SK-N-SH treated with all-trans-retinoic acid at 6 μM for 48 hours (cell line): ENCODE data around the gene DSCAM.

Experiments
- ATAC-seq: fragments of 200-7000 bp; cut with Tn5 transposase; 3 replicates; pipeline ENCODE4 v1.9.1; 2020; ENCODE audit warnings: mild to moderate bottlenecking, moderate library complexity
- ARNTL ChIP-seq: fragments of 450-650 bp; formaldehyde crosslinking; IDR thresholded peaks from 2 replicates; pipeline ENCODE4 v1.5.0; 2020; ENCODE audit warnings: low read depth, mild to moderate bottlenecking, moderate library complexity, borderline replicate concordance
- BACH2 ChIP-seq: fragments of 250-450 bp; sonication (Bioruptor Pico); IDR thresholded peaks from 2 replicates; pipeline ENCODE4 v1.9.0; 2021; ENCODE audit warnings: mild to moderate bottlenecking, borderline replicate concordance
- CREB5 ChIP-seq: fragments of 250-450 bp; sonication (Bioruptor Pico); IDR thresholded peaks from 2 replicates; pipeline ENCODE4 v1.5.1; 2020; ENCODE audit warnings: low read depth, mild to moderate bottlenecking, moderate library complexity
- CSDC2 ChIP-seq: fragments of 250-450 bp; sonication (Bioruptor Pico); IDR thresholded peaks from 2 replicates; pipeline ENCODE4 v1.5.0; 2020; ENCODE audit warnings: mild to moderate bottlenecking, moderate library complexity
- ESRRG ChIP-seq: fragments of 250-450 bp; sonication (Bioruptor Pico); IDR thresholded peaks from 2 replicates; pipeline ENCODE4 v1.6.1; 2021; ENCODE audit warnings: mild to moderate bottlenecking
- GLIS3 ChIP-seq: fragments of 250-450 bp; sonication (Bioruptor Pico); IDR thresholded peaks from 2 replicates; pipeline ENCODE4 v1.5.0; 2020; ENCODE audit warnings: mild to moderate bottlenecking, moderate library complexity
- OSR1 ChIP-seq: fragments of 250-450 bp; sonication (Bioruptor Pico); IDR thresholded peaks from 2 replicates; pipeline ENCODE4 v1.8.0; 2022; ENCODE audit warnings: moderate library complexity, mild to moderate bottlenecking, inconsistent platforms
- PPARA ChIP-seq: fragments of 250-450 bp; sonication (Bioruptor Pico); IDR thresholded peaks from 2 replicates; pipeline ENCODE4 v1.5.0; 2020; ENCODE audit warnings: mild to moderate bottlenecking, borderline replicate concordance
- RARB ChIP-seq: fragments of 250-450 bp; sonication (Bioruptor Pico); IDR thresholded peaks from 2 replicates; pipeline ENCODE4 v1.8.0; 2021; ENCODE audit warnings: mild to moderate bottlenecking, moderate library complexity
- SNAI2 ChIP-seq: fragments of 250-450 bp; sonication (Bioruptor Pico); IDR thresholded peaks from 2 replicates; pipeline ENCODE4 v1.5.0; 2020; ENCODE audit warnings: mild to moderate bottlenecking, moderate library complexity
- TCF4 ChIP-seq: fragments of 250-450 bp; sonication (Bioruptor Pico); IDR thresholded peaks from 2 replicates; pipeline ENCODE4 v1.8.0; 2021; ENCODE audit warnings: mild to moderate bottlenecking, moderate library complexity, borderline replicate concordance
- TOX ChIP-seq: fragments of 250-450 bp; sonication (Bioruptor Pico); IDR thresholded peaks from 2 replicates; pipeline ENCODE4 v1.8.0; 2021; ENCODE audit warnings: mild to moderate bottlenecking, moderate library complexity, borderline replicate concordance
- ZC3H10 ChIP-seq: fragments of 250-450 bp; sonication (Bioruptor Pico); IDR thresholded peaks from 2 replicates; pipeline ENCODE4 v1.5.1; 2021; ENCODE audit warnings: mild to moderate bottlenecking, moderate library complexity
- ZFP3 ChIP-seq: fragments of 250-450 bp; sonication (Bioruptor Pico); IDR thresholded peaks from 2 replicates; pipeline ENCODE4 v1.5.0; 2020; ENCODE audit warnings: mild to moderate bottlenecking, moderate library complexity
- ZFP30 ChIP-seq: fragments of 450-650 bp; formaldehyde crosslinking; IDR thresholded peaks from 2 replicates; pipeline ENCODE4 v1.5.0; 2022; ENCODE audit warnings: mild to moderate bottlenecking, moderate library complexity
- ZNF565 ChIP-seq: fragments of 450-650 bp; formaldehyde crosslinking; conservative IDR thresholded peaks from 2 replicates; pipeline ENCODE4 v1.5.0; 2020; ENCODE audit warnings: low read depth, mild to moderate bottlenecking, moderate library complexity
- ZNF70 ChIP-seq: fragments of 450-650 bp; formaldehyde crosslinking; IDR thresholded peaks from 2 replicates; pipeline ENCODE4 v1.5.0; 2020; ENCODE audit warnings: mild to moderate bottlenecking, moderate library complexity
- ZNF8 ChIP-seq: fragments of 450-650 bp; formaldehyde crosslinking; IDR thresholded peaks from 2 replicates; pipeline ENCODE4 v1.5.0; 2020; ENCODE audit warnings: mild to moderate bottlenecking, moderate library complexity
- TF ChIP-seq, protein P1 (sequence below): fragments of 250-450 bp; sonication (Bioruptor Pico); IDR thresholded peaks from 2 replicates; pipeline ENCODE4 v1.8.0; 2020; ENCODE audit warnings: mild to moderate bottlenecking, moderate library complexity, borderline replicate concordance
- TF ChIP-seq, protein P2 (sequence below): fragments of 250-450 bp; sonication (Bioruptor Pico); IDR thresholded peaks from 2 replicates; pipeline ENCODE4 v1.5.0; 2020; ENCODE audit warnings: mild to moderate bottlenecking, moderate library complexity
- TF ChIP-seq, protein P3 (sequence below): fragments of 250-450 bp; sonication (Bioruptor Pico); IDR thresholded peaks from 2 replicates; pipeline ENCODE4 v1.8.0; 2021; ENCODE audit warnings: low read depth, mild to moderate bottlenecking, moderate library complexity, borderline replicate concordance
- TF ChIP-seq, protein P4 (sequence below): fragments of 250-450 bp; sonication (Bioruptor Pico); IDR thresholded peaks from 2 replicates; pipeline ENCODE4 v1.5.1; 2021; ENCODE audit warnings: mild to moderate bottlenecking, moderate library complexity

Gene DSCAM

DNA sequence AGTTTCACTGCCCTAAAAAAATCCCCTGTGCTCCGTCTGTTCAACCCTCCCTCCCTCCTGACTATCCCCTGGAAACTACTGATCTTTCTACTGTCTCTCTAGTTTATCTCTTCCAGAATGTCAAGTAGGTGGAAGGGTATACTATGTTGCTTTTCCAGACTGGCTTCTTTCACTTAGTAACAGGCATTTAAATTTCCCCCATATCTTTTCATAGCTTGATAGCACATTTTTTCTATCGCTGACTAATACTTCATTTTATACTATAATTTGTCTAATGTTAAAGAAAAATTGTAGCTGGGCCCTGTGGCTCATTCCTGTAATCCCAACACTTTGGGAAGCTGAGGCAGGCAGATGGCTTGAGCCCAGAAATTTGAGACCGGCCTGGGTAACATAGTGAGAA, 142.8 kb downstream of the DSCAM start:
- no peak for ATAC-seq

DNA sequence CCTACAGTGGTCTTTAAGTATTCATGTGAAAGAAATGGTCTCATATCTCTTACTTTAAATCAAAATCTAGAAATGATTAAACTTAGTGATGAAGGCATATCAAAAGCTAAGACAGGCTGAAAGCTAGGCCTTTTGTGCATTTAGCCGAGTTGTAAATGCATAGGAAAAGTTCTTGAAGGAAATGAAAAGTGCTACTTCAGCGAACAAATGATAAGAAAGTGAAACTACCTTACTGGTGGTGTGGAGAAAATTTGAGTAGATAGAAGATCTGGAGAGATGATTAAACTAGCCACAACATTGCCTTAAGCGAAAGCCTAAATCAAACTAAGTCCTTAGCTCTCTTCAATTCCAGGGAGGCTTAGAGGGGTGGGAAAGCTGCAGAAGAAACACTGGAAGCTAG, 147.6 kb downstream of the DSCAM start:
- no peak for TF ChIP-seq ZNF70 (CRISPR knock-in tag)
- no peak for TF ChIP-seq ZC3H10
- no peak for TF ChIP-seq PPARA
- TF ChIP-seq SNAI2 (CRISPR knock-in tag): no peak
- no peak for TF ChIP-seq ZFP3 (CRISPR knock-in tag)
- no peak for TF ChIP-seq TOX (CRISPR knock-in tag)
- TF ChIP-seq GLIS3 (CRISPR knock-in tag): no peak
- no peak for TF ChIP-seq RARB (CRISPR knock-in tag)
- TF ChIP-seq ARNTL (CRISPR knock-in tag): no peak
- ATAC-seq: no peak

More for the DNA sequence above, 142.8 kb downstream of the DSCAM start:
- TF ChIP-seq ZFP30 (no peak), TCF4 (CRISPR knock-in tag) (no peak), ESRRG (CRISPR knock-in tag) (no peak), ZFP3 (CRISPR knock-in tag) (no peak), ZNF565 (CRISPR knock-in tag) (no peak), RARB (CRISPR knock-in tag) (no peak), ARNTL (CRISPR knock-in tag) (no peak), CSDC2 (no peak), OSR1 (CRISPR knock-in tag) (no peak), PPARA (no peak), ZNF70 (CRISPR knock-in tag) (no peak), BACH2 (CRISPR knock-in tag) (no peak), TOX (CRISPR knock-in tag) (no peak)
- TF ChIP-seq, protein P1, sequence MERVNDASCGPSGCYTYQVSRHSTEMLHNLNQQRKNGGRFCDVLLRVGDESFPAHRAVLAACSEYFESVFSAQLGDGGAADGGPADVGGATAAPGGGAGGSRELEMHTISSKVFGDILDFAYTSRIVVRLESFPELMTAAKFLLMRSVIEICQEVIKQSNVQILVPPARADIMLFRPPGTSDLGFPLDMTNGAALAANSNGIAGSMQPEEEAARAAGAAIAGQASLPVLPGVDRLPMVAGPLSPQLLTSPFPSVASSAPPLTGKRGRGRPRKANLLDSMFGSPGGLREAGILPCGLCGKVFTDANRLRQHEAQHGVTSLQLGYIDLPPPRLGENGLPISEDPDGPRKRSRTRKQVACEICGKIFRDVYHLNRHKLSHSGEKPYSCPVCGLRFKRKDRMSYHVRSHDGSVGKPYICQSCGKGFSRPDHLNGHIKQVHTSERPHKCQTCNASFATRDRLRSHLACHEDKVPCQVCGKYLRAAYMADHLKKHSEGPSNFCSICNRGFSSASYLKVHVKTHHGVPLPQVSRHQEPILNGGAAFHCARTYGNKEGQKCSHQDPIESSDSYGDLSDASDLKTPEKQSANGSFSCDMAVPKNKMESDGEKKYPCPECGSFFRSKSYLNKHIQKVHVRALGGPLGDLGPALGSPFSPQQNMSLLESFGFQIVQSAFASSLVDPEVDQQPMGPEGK (CRISPR knock-in tag): no peak
- TF ChIP-seq, protein P2, sequence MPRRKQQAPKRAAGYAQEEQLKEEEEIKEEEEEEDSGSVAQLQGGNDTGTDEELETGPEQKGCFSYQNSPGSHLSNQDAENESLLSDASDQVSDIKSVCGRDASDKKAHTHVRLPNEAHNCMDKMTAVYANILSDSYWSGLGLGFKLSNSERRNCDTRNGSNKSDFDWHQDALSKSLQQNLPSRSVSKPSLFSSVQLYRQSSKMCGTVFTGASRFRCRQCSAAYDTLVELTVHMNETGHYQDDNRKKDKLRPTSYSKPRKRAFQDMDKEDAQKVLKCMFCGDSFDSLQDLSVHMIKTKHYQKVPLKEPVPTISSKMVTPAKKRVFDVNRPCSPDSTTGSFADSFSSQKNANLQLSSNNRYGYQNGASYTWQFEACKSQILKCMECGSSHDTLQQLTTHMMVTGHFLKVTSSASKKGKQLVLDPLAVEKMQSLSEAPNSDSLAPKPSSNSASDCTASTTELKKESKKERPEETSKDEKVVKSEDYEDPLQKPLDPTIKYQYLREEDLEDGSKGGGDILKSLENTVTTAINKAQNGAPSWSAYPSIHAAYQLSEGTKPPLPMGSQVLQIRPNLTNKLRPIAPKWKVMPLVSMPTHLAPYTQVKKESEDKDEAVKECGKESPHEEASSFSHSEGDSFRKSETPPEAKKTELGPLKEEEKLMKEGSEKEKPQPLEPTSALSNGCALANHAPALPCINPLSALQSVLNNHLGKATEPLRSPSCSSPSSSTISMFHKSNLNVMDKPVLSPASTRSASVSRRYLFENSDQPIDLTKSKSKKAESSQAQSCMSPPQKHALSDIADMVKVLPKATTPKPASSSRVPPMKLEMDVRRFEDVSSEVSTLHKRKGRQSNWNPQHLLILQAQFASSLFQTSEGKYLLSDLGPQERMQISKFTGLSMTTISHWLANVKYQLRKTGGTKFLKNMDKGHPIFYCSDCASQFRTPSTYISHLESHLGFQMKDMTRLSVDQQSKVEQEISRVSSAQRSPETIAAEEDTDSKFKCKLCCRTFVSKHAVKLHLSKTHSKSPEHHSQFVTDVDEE (CRISPR knock-in tag): no peak

GRCh38 chr21:40696246-40696645, 150.7 kb downstream of the DSCAM start:
- TF ChIP-seq ZC3H10 (no peak), TCF4 (CRISPR knock-in tag) (no peak)
- TF ChIP-seq, protein P3, sequence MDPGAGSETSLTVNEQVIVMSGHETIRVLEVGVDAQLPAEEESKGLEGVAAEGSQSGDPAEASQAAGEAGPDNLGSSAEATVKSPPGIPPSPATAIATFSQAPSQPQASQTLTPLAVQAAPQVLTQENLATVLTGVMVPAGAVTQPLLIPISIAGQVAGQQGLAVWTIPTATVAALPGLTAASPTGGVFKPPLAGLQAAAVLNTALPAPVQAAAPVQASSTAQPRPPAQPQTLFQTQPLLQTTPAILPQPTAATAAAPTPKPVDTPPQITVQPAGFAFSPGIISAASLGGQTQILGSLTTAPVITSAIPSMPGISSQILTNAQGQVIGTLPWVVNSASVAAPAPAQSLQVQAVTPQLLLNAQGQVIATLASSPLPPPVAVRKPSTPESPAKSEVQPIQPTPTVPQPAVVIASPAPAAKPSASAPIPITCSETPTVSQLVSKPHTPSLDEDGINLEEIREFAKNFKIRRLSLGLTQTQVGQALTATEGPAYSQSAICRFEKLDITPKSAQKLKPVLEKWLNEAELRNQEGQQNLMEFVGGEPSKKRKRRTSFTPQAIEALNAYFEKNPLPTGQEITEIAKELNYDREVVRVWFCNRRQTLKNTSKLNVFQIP (CRISPR knock-in tag): no peak
- ATAC-seq: no peak

GRCh38 chr21:40689840-40690360, 157.1 kb downstream of the DSCAM start:
- no peak for ATAC-seq
- TF ChIP-seq ESRRG (CRISPR knock-in tag): no peak
- no peak for TF ChIP-seq CREB5
- TF ChIP-seq ZNF8 (CRISPR knock-in tag): no peak
- no peak for TF ChIP-seq ZNF565 (CRISPR knock-in tag)
- no peak for TF ChIP-seq TOX (CRISPR knock-in tag)
- TF ChIP-seq, protein P2 (CRISPR knock-in tag): no peak
- no peak for TF ChIP-seq TCF4 (CRISPR knock-in tag)
- TF ChIP-seq ZFP3 (CRISPR knock-in tag): no peak
- TF ChIP-seq, protein P4, sequence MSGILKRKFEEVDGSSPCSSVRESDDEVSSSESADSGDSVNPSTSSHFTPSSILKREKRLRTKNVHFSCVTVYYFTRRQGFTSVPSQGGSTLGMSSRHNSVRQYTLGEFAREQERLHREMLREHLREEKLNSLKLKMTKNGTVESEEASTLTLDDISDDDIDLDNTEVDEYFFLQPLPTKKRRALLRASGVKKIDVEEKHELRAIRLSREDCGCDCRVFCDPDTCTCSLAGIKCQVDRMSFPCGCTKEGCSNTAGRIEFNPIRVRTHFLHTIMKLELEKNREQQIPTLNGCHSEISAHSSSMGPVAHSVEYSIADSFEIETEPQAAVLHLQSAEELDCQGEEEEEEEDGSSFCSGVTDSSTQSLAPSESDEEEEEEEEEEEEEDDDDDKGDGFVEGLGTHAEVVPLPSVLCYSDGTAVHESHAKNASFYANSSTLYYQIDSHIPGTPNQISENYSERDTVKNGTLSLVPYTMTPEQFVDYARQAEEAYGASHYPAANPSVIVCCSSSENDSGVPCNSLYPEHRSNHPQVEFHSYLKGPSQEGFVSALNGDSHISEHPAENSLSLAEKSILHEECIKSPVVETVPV (CRISPR knock-in tag): no peak
- no peak for TF ChIP-seq RARB (CRISPR knock-in tag)
- TF ChIP-seq, protein P3 (CRISPR knock-in tag): no peak
- TF ChIP-seq PPARA: no peak
